AG09309 (cell line): ENCODE results near the gene VWA3B.

ENCODE experiments used
- DNase-seq: peaks from one replicate; pipeline ENCODE4 v3.0.0-alpha.2; 2010; ENCODE audit warnings: low read depth
- H3K4me3 ChIP-seq: 2 replicates; pipeline ENCODE4 v1.5.1; 2011; ENCODE audit warnings: mild to moderate bottlenecking, low read depth, low read length, moderate library complexity; ENCODE audit not compliant: control insufficient read depth
- TF ChIP-seq, protein P1 (sequence below): IDR thresholded peaks from 2 replicates; pipeline ENCODE4 v1.5.1; 2011; ENCODE audit warnings: mild to moderate bottlenecking, low read depth, low read length, inconsistent platforms; ENCODE audit not compliant: insufficient read depth, control insufficient read depth; ENCODE audit errors: missing control alignments

Gene VWA3B

GRCh38 chr2:98281607-98282006, 194.6 kb downstream of the VWA3B start:
- no peak overlapping the region for H3K4me3 ChIP-seq
- TF ChIP-seq, protein P1, sequence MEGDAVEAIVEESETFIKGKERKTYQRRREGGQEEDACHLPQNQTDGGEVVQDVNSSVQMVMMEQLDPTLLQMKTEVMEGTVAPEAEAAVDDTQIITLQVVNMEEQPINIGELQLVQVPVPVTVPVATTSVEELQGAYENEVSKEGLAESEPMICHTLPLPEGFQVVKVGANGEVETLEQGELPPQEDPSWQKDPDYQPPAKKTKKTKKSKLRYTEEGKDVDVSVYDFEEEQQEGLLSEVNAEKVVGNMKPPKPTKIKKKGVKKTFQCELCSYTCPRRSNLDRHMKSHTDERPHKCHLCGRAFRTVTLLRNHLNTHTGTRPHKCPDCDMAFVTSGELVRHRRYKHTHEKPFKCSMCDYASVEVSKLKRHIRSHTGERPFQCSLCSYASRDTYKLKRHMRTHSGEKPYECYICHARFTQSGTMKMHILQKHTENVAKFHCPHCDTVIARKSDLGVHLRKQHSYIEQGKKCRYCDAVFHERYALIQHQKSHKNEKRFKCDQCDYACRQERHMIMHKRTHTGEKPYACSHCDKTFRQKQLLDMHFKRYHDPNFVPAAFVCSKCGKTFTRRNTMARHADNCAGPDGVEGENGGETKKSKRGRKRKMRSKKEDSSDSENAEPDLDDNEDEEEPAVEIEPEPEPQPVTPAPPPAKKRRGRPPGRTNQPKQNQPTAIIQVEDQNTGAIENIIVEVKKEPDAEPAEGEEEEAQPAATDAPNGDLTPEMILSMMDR, result no peak
- no peak for DNase-seq

GRCh38 chr2:98282109-98282508, 195.1 kb downstream of the VWA3B start:
- TF ChIP-seq, protein P1, result no peak
- no peak for DNase-seq
- no peak overlapping the region for H3K4me3 ChIP-seq

DNA sequence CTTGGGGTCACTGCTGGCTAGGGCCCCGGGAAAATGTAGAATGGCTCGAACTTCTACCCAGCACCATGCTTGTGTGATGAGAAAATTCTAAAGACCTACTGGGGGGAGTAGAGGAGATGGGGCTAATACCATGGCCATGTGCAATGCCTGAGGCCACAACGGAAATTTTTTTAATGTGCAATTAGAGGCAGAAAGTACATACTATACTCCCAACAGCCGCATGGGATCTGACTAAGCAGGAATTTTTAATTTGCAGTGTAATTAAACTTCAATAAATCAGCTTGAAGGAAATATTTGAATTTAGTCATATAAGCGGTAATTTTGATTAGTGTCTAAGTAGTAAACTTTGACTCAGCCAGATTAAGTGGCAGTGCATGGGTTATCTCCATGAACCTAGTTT, 206.1 kb downstream of the VWA3B start:
- DNase-seq, result no peak
- H3K4me3 ChIP-seq, result no peak overlapping the region
- TF ChIP-seq, protein P1, result no peak

DNA sequence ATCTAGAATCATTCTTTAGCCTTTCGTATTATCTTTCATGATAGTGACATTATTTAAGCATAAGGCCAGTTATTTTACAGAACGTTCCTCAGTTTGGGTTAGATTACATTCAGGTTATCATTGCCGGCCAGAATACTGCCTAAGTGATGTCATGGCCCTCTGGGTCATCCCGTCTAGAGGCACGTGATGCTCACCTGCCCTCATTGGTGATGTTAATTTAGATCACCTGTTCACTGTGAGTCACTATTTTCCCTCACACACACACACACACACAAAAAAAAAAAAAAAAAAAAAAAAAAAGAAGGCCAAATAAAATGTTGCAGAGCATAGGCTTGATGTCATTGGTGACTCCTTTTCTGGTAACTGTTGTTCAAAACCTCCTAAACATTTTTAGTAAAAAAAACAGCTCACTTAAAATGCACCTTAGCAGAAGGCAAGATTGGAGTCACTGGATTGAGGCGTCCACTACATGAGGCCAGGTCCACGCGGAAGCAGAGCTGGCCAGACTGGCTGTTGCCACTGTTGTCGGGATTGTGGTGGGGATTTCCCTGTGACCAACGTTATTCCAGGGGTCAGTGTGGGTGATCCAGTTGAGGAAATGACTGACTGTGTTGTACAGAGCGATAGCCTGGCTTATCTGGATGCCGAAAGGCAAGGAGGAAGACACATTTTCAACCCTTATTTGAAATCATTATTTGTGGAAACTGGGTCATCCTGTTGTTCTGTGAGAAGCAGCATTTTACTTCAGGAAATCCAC, 207.1 kb downstream of the VWA3B start:
- TF ChIP-seq, protein P1, result no peak
- H3K4me3 ChIP-seq, result no peak overlapping the region
- DNase-seq, result no peak

GRCh38 chr2:98294711-98295110, 207.7 kb downstream of the VWA3B start:
- H3K4me3 ChIP-seq, result no peak overlapping the region
- no peak for DNase-seq
- TF ChIP-seq, protein P1, result no peak

DNA sequence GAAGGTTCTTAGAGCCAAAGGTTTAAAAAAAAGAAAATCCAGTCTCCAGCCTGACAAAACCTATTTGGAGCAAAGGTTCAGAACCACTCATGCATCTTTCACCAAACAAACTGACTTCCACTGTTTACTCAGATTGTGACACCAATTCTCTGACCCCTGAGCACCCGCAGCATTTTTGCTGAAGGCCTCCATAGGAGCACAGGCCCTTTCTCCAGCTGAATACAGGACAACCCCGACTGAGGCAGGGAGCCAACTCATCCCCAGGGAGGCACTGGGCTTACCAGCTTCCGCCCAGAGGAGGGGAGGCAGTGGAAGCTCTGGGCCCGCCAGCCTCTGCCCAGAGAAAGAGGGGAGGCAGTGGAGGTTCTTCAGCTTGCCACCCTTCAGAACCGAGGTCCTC, 208.3 kb downstream of the VWA3B start:
- H3K4me3 ChIP-seq, result no peak overlapping the region
- TF ChIP-seq, protein P1, result no peak
- DNase-seq, result no peak
